SK-N-SH (cell line): ENCODE data around the gene BMP4. TPM values are rescaled to one million over a fixed set of nuclear protein-coding genes. Genes with fewer than 3 reads are reported as not detected.

Source experiments
- CTCF ChIA-PET: fragments of 300-600, 350-600 bp; formaldehyde crosslinking; extraction: SDS; loops from one replicate; lab custom pipeline; 2021; lab: Yijun Ruan, JAX
- POLR2A ChIA-PET: fragments of 350-600 bp; sonication (Branson Sonifier 250); formaldehyde crosslinking; extraction: SDS; loops from one replicate; lab custom pipeline; 2020; ENCODE audit warnings: antibody characterized with exemption, inconsistent platforms; lab: Yijun Ruan, JAX
- DNase-seq: peaks from one replicate; pipeline ENCODE4 v3.0.0; 2012
- H2AFZ ChIP-seq: fragments of 200-600 bp; sonication (generic); 2 replicates; pipeline ENCODE4 v1.8.1; 2016; ENCODE audit warnings: antibody characterized with exemption, mild to moderate bottlenecking, low read depth
- H3F3A ChIP-seq: fragments of 200-600 bp; sonication (generic); replicated peaks from 2 replicates; pipeline ENCODE3; 2016; ENCODE audit warnings: antibody characterized with exemption, mild to moderate bottlenecking; ENCODE audit not compliant: insufficient read depth
- H3K27ac ChIP-seq, 2 experiments: fragments of 200-500 bp in 1 of 2; fragments of 200-600 bp in 1 of 2; sonication (Bioruptor generic) in 1 of 2; sonication (generic), shearing (Covaris generic) in 1 of 2; 2 replicates each; pipeline versions ENCODE4 v1.5.1 to v1.6.1; 2014 to 2016; ENCODE audit warnings: low read depth in 2 of 2, inconsistent platforms in 1 of 2, low read length in 1 of 2, mild to moderate bottlenecking in 1 of 2, mixed read lengths in 1 of 2
- H3K27me3 ChIP-seq: fragments of 200-600 bp; sonication (generic), shearing (Covaris generic); 2 replicates; pipeline ENCODE4 v1.6.1; 2016; ENCODE audit warnings: mixed run types; ENCODE audit not compliant: insufficient read depth
- H3K36me3 ChIP-seq, 2 experiments: fragments of 200-500 bp in 1 of 2; fragments of 200-600 bp in 1 of 2; sonication (Bioruptor generic) in 1 of 2; sonication (generic) in 1 of 2; replicated peaks in 1 of 2; 2 replicates each; pipeline versions ENCODE3 to v1.5.1; 2014 to 2016; ENCODE audit warnings: low read length in 1 of 2, mild to moderate bottlenecking in 1 of 2; ENCODE audit not compliant: insufficient read depth in 2 of 2, control insufficient read depth in 1 of 2
- H3K4me1 ChIP-seq, 2 experiments: fragments of 200-500 bp in 1 of 2; fragments of 200-600 bp in 1 of 2; sonication (Bioruptor generic) in 1 of 2; sonication (generic), shearing (Covaris generic) in 1 of 2; 2 replicates each; pipeline versions ENCODE4 v1.5.1 to v1.6.1; 2014 to 2016; ENCODE audit warnings: low read depth in 1 of 2, low read length in 1 of 2, mixed run types in 1 of 2; ENCODE audit not compliant: insufficient read depth in 2 of 2, control insufficient read depth in 1 of 2
- H3K4me2 ChIP-seq: fragments of 200-600 bp; sonication (generic), shearing (Covaris generic); 2 replicates; pipeline ENCODE4 v1.6.1; 2017; ENCODE audit warnings: mixed run types
- H3K4me3 ChIP-seq, 2 experiments: fragments of 200-500 bp in 1 of 2; fragments of 200-600 bp in 1 of 2; sonication (Bioruptor generic) in 1 of 2; sonication (generic), shearing (Covaris generic) in 1 of 2; 2 replicates each; pipeline versions ENCODE4 v1.5.1 to v1.8.1; 2014 to 2016; ENCODE audit warnings: low read depth in 2 of 2, inconsistent platforms in 1 of 2, low read length in 1 of 2, mild to moderate bottlenecking in 1 of 2, mixed read lengths in 1 of 2, moderate library complexity in 1 of 2
- H3K79me2 ChIP-seq: fragments of 200-600 bp; sonication (generic); 2 replicates; pipeline ENCODE4 v1.8.1; 2017; ENCODE audit warnings: mild to moderate bottlenecking; ENCODE audit not compliant: insufficient read depth
- H3K9ac ChIP-seq: fragments of 200-600 bp; sonication (generic); 2 replicates; pipeline ENCODE4 v1.6.1; 2017; ENCODE audit warnings: mixed run types
- H3K9me2 ChIP-seq: fragments of 200-600 bp; sonication (generic); 2 replicates; pipeline ENCODE4 v1.6.1; 2017; ENCODE audit warnings: mixed run types
- H3K9me3 ChIP-seq: fragments of 200-600 bp; sonication (generic); 2 replicates; pipeline ENCODE4 v1.6.1; 2017; ENCODE audit warnings: mixed run types, mild to moderate bottlenecking, moderate library complexity
- H4K20me1 ChIP-seq: fragments of 200-600 bp; sonication (generic); 2 replicates; pipeline ENCODE4 v1.6.1; 2017; ENCODE audit warnings: mild to moderate bottlenecking, mixed run types; ENCODE audit not compliant: insufficient read depth
- CTCF ChIP-seq: fragments of 200-600 bp; sonication (generic); IDR thresholded peaks from 2 replicates; pipeline ENCODE4 v1.6.1; 2017; ENCODE audit warnings: antibody characterized with exemption, mild to moderate bottlenecking, moderate library complexity
- EP300 ChIP-seq, 2 experiments: IDR thresholded peaks; 2 replicates each; pipeline versions ENCODE4 v1.4.0 to v1.6.1; 2012; ENCODE audit warnings: borderline replicate concordance in 1 of 2, low read depth in 1 of 2, low read length in 1 of 2
- EZH2phosphoT487 ChIP-seq: fragments of 200-600 bp; sonication (generic); IDR thresholded peaks from 2 replicates; pipeline ENCODE4 v1.6.1; 2017; ENCODE audit warnings: low read depth, mixed run types, mild to moderate bottlenecking, antibody characterized with exemption, moderate library complexity, borderline replicate concordance
- GABPA ChIP-seq: IDR thresholded peaks from 2 replicates; pipeline ENCODE4 v1.4.0; 2012; ENCODE audit warnings: low read depth, mild to moderate bottlenecking
- JUND ChIP-seq: IDR thresholded peaks from 2 replicates; pipeline ENCODE4 v1.4.0; 2012
- MAX ChIP-seq: IDR thresholded peaks from 2 replicates; pipeline ENCODE4 v1.4.0; 2012; ENCODE audit warnings: low read depth
- NFIC ChIP-seq: IDR thresholded peaks from 2 replicates; pipeline ENCODE4 v1.4.0; 2012; ENCODE audit warnings: borderline replicate concordance
- REST ChIP-seq: IDR thresholded peaks from 2 replicates; pipeline ENCODE4 v1.6.1; 2012; ENCODE audit warnings: mild to moderate bottlenecking, low read depth, low read length, moderate library complexity
- RFX5 ChIP-seq: IDR thresholded peaks from 2 replicates; pipeline ENCODE4 v1.6.1; 2012; ENCODE audit warnings: mild to moderate bottlenecking, improper control_type of control experiment, low read length
- SMC3 ChIP-seq: IDR thresholded peaks from 2 replicates; pipeline ENCODE4 v1.6.1; 2012; ENCODE audit warnings: low read depth, low read length, improper control_type of control experiment
- TAF1 ChIP-seq: IDR thresholded peaks from 2 replicates; pipeline ENCODE4 v1.6.1; 2012; ENCODE audit warnings: low read depth, mild to moderate bottlenecking, low read length, moderate library complexity, borderline replicate concordance
- TCF12 ChIP-seq: IDR thresholded peaks from 2 replicates; pipeline ENCODE4 v1.4.0; 2012
- USF2 ChIP-seq: fragments of 150-350 bp; IDR thresholded peaks from 2 replicates; pipeline ENCODE4 v1.6.1; 2017; ENCODE audit warnings: antibody characterized with exemption, low read length, low read depth, borderline replicate concordance
- WGBS: methylation state at CpG from one replicate; pipeline ENCODE4 v1.1.6; 2017; ENCODE audit warnings: low lambda C conversion rate; 5-methylcytosine and 5-hydroxymethylcytosine counted together
- polyA plus RNA-seq, 3 experiments: library from polyadenylated mRNA; depleted of rRNA; stranded (reverse); fragments of >200 nt; gene quantifications; 2 replicates each; pipeline ENCODE4 v1.2.3, GENCODE V29; 2012

The BMP4 gene
- polyA plus RNA-seq, 1 of the 3 experiments (the other 2 are of a cell fraction), result not detected

GRCh38 chr14:53967606-53968005 is 11.0 kb upstream of the BMP4 start:
- H3K27ac ChIP-seq, result no peak overlapping the region
- peaks cover 51% of the 10 kb centered on the region for H3K27me3 ChIP-seq
- ChIA-PET POLR2A (no interaction called here), CTCF (no interaction called here)
- no peak overlapping the region for H2AFZ ChIP-seq
- H4K20me1 ChIP-seq, result no peaks in the 10 kb centered on the region
- H3K4me1 ChIP-seq, result no peaks in the 10 kb centered on the region; a peak in 1 of 4 replicates
- TF ChIP-seq SMC3 (no peak), TAF1 (no peak), GABPA (no peak), EP300 (IDR thresholded peaks at IDR 0.05; ENCODE audit: borderline replicate concordance in 1 of 2, low read depth in 1 of 2, low read length in 1 of 2) (no peak), MAX (no peak), NFIC (no peak), RFX5 (no peak), TCF12 (no peak), JUND (no peak), USF2 (no peak), CTCF (no peak), EZH2phosphoT487 (no peak), REST (no peak)
- no peak for DNase-seq
- H3K9me2 ChIP-seq, result no peaks in the 10 kb centered on the region
- no peak overlapping the region for H3K4me2 ChIP-seq
- no peaks in the 10 kb centered on the region for H3K9me3 ChIP-seq
- WGBS, result 17% methylated on average over 2 of the region's 2 CpGs
- H3K9ac ChIP-seq, result no peak overlapping the region
- H3K4me3 ChIP-seq, result no peak overlapping the region
- no peaks in the 10 kb centered on the region for H3K36me3 ChIP-seq
- H3F3A ChIP-seq, result no peaks in the 10 kb centered on the region
- no peaks in the 10 kb centered on the region for H3K79me2 ChIP-seq
